ENCODE measurements around the gene ADAMTS14. TPM values are rescaled to one million over a fixed set of nuclear protein-coding genes. Genes with fewer than 3 reads are reported as not detected.

The ADAMTS14 gene
- total RNA-seq, 2 experiments from 2014 or later = not detected

DNA sequence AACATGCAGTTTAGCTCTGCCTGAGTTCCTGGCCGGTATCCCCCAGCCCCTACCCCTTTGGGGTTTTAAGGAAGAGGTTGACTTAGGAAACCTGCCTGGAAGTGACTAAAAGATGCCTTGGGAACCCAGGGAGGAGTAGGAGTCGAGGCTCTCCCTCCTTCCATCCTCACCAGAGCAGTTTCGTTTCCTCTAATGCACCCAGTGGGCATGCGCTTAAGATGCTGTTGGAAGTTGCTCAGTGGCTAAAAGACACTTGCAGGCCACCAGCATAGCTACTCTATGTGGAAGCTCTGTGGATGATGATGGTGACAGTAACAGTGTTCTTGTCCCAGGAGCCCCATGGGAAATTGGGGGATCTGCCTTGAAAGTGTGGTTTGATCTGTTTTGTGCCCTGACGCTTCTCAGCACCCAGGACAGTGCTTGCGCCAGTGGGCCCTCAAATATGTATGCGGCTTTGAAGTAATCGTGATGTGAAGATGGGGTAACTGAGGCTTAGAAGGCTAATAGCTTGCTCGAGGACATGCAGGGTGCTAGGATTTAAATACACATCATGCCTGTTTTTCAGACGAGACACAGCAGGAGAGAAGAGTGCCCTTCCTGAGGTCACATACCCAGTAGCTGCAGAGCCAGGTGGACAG, 80.8 kb downstream of the ADAMTS14 start:
- Mint-ChIP-seq H3K36me3 (no peaks in the 10 kb centered on the region), H3K4me1 (no peaks in the 10 kb centered on the region), H3K4me3 (no peak overlapping the region), H3K9me3 (no peaks in the 10 kb centered on the region), H3K27me3 (no peaks in the 10 kb centered on the region), H3K27ac (no peak overlapping the region)
- POLR2A ChIA-PET = no interaction called here
- DNase-seq = no peak
- ATAC-seq (ENCODE audit: low read depth) = no peak

DNA sequence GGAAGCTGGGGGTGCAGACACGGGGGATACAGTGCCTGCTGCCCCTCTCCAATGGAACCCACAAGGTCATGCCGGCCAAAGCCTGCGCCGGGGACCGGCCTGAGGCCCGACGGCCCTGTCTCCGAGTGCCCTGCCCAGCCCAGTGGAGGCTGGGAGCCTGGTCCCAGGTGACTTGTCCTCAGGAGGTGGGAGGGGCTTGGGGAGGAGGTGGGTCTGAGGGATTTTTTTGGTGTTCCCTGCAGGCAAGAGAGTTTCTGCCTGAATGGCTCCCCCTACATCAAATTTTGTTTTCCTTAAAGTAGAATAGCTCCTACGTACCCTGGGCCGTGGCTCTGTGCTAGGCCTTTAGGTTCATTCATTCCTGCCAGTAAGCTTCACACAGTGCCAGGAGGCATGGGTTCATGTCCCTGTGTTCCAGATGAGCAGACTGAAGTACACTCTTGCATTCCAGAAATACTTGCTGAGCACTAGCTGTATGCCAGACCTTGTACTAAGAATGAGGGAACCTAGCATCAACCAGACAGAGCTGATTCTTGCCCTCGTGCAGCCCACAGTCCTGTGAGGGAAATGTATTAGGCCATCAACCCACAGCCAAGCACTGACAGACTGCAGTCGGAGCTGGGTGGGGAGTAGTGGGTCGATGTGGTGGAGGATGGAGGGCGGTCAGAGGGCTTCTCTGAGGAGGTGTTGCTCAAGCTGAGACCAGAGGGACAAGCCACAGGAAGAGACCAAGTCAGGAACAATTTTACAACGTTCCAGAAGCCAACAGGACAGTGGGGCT, 81.7 kb downstream of the ADAMTS14 start:
- POLR2A ChIA-PET = no interaction called here
- no peak for DNase-seq
- Mint-ChIP-seq H3K27ac (no peak overlapping the region), H3K27me3 (no peaks in the 10 kb centered on the region), H3K9me3 (no peaks in the 10 kb centered on the region), H3K36me3 (no peaks in the 10 kb centered on the region), H3K4me3 (no peak overlapping the region), H3K4me1 (peaks cover 4% of the 10 kb centered on the region)
- ATAC-seq (ENCODE audit: low read depth) = no peak

- Mint-ChIP-seq H3K27ac (no peak overlapping the region), H3K36me3 (no peaks in the 10 kb centered on the region), H3K27me3 (no peaks in the 10 kb centered on the region), H3K4me1 (peaks cover 6% of the 10 kb centered on the region), H3K9me3 (no peaks in the 10 kb centered on the region), H3K4me3 (no peak overlapping the region)
- no peak for ATAC-seq (ENCODE audit: low read depth)
- POLR2A ChIA-PET = interaction anchor here (1.0 kb wide), 1 partner anchor 154 kb away, joined by 3 read pairs; the partner anchor contains the start of gene PRF1
- DNase-seq = no peak
Observed at GRCh38 chr10:70756700-70757360, 84.5 kb downstream of the ADAMTS14 start.

- ATAC-seq (ENCODE audit: low read depth) (no peak), DNase-seq (no peak)
- POLR2A ChIA-PET = no interaction called here
- Mint-ChIP-seq H3K4me3 (no peak overlapping the region), H3K36me3 (no peaks in the 10 kb centered on the region), H3K27ac (no peak overlapping the region), H3K27me3 (no peaks in the 10 kb centered on the region), H3K9me3 (no peaks in the 10 kb centered on the region), H3K4me1 (peaks cover 6% of the 10 kb centered on the region)
Observed at GRCh38 chr10:70757856-70758255, 85.5 kb downstream of the ADAMTS14 start.

DNA sequence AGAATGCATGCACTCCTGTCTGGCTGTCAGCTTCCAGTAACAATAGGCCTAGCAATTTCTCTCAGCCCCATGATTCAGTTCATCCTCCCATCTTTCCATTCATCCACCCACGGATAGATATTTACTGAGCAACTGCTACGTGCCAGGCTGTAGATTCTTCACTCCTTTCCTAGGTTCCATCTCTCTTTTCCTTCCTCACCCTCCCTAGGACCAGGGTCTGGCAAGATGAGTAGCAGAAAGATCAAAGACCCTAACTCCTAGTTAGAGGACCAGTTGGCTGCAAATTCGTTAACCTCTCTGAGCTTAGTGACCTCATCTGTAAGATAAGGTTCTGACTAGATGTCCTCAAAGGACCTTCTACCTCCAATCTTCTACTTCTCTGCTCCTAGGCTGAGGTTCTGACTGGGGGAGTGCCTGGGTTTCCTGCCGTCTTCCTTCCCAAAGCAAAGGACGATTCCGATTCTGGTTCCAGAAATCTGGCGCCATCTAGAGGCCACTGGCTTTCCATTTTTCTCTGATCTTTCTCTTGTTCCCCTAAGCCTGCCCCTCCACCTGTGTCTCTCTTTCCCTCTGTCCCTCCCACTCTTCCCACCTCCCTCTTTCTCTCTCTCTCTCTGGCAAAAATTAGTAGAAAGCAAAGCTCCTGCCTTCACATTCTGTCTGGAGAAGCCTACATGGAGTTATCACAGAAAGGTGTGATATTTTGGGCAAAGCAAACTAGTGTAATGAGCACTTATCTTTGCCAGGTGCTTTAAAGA, 86.6 kb downstream of the ADAMTS14 start:
- Mint-ChIP-seq H3K27ac (no peak overlapping the region), H3K4me3 (no peak overlapping the region)
- POLR2A ChIA-PET = interaction anchor here (0.7 kb wide), 1 partner anchor 20 kb away, joined by 5 read pairs; no protein-coding TSS in a partner anchor

GRCh38 chr10:70759781-70760180, 87.5 kb downstream of the ADAMTS14 start:
- Mint-ChIP-seq H3K9me3 (no peaks in the 10 kb centered on the region), H3K27me3 (peaks cover 2% of the 10 kb centered on the region), H3K27ac (no peak overlapping the region), H3K4me1 (peaks cover 8% of the 10 kb centered on the region), H3K36me3 (no peaks in the 10 kb centered on the region), H3K4me3 (no peak overlapping the region)
- POLR2A ChIA-PET = interaction anchor here (1.3 kb wide), 1 partner anchor 166 kb away, joined by 3 read pairs; no protein-coding TSS in a partner anchor
- no peak for DNase-seq
- peak; percentile 61 for ATAC-seq (ENCODE audit: low read depth)

More for the DNA sequence above, 86.6 kb downstream of the ADAMTS14 start:
- peak; percentile 57 for DNase-seq
- no peaks in the 10 kb centered on the region for H3K9me3 Mint-ChIP-seq
- no peaks in the 10 kb centered on the region for H3K27me3 Mint-ChIP-seq
- no peaks in the 10 kb centered on the region for H3K36me3 Mint-ChIP-seq
- peak; percentile 57 for ATAC-seq (ENCODE audit: low read depth)
- peaks cover 8% of the 10 kb centered on the region for H3K4me1 Mint-ChIP-seq

DNA sequence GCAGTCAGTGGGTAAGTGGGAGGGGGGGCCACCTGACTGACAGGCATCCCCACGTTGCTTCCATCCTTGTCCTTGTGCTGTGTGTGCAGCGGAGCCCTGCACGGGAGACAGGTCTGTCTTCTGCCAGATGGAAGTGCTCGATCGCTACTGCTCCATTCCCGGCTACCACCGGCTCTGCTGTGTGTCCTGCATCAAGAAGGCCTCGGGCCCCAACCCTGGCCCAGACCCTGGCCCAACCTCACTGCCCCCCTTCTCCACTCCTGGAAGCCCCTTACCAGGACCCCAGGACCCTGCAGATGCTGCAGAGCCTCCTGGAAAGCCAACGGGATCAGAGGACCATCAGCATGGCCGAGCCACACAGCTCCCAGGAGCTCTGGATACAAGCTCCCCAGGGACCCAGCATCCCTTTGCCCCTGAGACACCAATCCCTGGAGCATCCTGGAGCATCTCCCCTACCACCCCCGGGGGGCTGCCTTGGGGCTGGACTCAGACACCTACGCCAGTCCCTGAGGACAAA, 88.0 kb downstream of the ADAMTS14 start:
- H3K27ac Mint-ChIP-seq = no peak overlapping the region
- H3K36me3 Mint-ChIP-seq = no peaks in the 10 kb centered on the region
- H3K4me1 Mint-ChIP-seq = peaks cover 8% of the 10 kb centered on the region
- H3K27me3 Mint-ChIP-seq = peaks cover 3% of the 10 kb centered on the region
- DNase-seq = no peak
- H3K9me3 Mint-ChIP-seq = peaks cover 2% of the 10 kb centered on the region
- no peak overlapping the region for H3K4me3 Mint-ChIP-seq
- ATAC-seq (ENCODE audit: low read depth) = no peak
- POLR2A ChIA-PET = interaction anchor here (1.3 kb wide), 1 partner anchor 167 kb away, joined by 3 read pairs; no protein-coding TSS in a partner anchor

- ATAC-seq (ENCODE audit: low read depth) (no peak), DNase-seq (no peak)
- peaks cover 8% of the 10 kb centered on the region for H3K4me1 Mint-ChIP-seq
- no peaks in the 10 kb centered on the region for H3K36me3 Mint-ChIP-seq
- H3K27me3 Mint-ChIP-seq = peaks cover 3% of the 10 kb centered on the region
- H3K4me3 Mint-ChIP-seq = no peak overlapping the region
- POLR2A ChIA-PET = interaction anchor here (1.3 kb wide), 1 partner anchor 167 kb away, joined by 3 read pairs; no protein-coding TSS in a partner anchor
- H3K27ac Mint-ChIP-seq = peak overlapping the region; percentile 41
- H3K9me3 Mint-ChIP-seq = peaks cover 3% of the 10 kb centered on the region
Observed at GRCh38 chr10:70761031-70761601, 88.8 kb downstream of the ADAMTS14 start.

DNA sequence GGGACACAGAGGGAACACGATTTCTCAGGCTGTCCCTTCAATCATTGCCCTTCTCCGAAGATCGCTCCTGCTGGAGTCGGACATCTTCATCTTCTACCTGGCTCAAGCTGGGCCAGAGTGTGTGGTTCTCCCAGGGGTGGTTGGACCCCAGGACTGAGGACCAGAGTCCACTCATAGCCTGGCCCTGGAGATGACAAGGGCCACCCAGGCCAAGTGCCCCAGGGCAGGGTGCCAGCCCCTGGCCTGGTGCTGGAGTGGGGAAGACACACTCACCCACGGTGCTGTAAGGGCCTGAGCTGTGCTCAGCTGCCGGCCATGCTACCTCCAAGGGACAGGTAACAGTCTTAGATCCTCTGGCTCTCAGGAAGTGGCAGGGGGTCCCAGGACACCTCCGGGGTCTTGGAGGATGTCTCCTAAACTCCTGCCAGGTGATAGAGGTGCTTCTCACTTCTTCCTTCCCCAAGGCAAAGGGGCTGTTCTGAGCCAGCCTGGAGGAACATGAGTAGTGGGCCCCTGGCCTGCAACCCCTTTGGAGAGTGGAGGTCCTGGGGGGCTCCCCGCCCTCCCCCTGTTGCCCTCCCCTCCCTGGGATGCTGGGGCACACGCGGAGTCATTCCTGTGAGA, 89.5 kb downstream of the ADAMTS14 start:
- ATAC-seq (ENCODE audit: low read depth) = no peak
- peaks cover 3% of the 10 kb centered on the region for H3K27me3 Mint-ChIP-seq
- H3K4me1 Mint-ChIP-seq = peaks cover 8% of the 10 kb centered on the region
- H3K36me3 Mint-ChIP-seq = no peaks in the 10 kb centered on the region
- no peak for DNase-seq
- H3K4me3 Mint-ChIP-seq = no peak overlapping the region
- H3K9me3 Mint-ChIP-seq = peaks cover 3% of the 10 kb centered on the region
- H3K27ac Mint-ChIP-seq = peak overlapping the region; percentile 41
- POLR2A ChIA-PET = no interaction called here

GRCh38 chr10:70762441-70763175, 90.3 kb downstream of the ADAMTS14 start:
- peaks cover 9% of the 10 kb centered on the region for H3K27me3 Mint-ChIP-seq
- no peak overlapping the region for H3K4me3 Mint-ChIP-seq
- no peaks in the 10 kb centered on the region for H3K36me3 Mint-ChIP-seq
- H3K27ac Mint-ChIP-seq = no peak overlapping the region
- ATAC-seq (ENCODE audit: low read depth) (no peak), DNase-seq (no peak)
- peaks cover 3% of the 10 kb centered on the region for H3K9me3 Mint-ChIP-seq
- POLR2A ChIA-PET = no interaction called here
- peaks cover 8% of the 10 kb centered on the region for H3K4me1 Mint-ChIP-seq

DNA sequence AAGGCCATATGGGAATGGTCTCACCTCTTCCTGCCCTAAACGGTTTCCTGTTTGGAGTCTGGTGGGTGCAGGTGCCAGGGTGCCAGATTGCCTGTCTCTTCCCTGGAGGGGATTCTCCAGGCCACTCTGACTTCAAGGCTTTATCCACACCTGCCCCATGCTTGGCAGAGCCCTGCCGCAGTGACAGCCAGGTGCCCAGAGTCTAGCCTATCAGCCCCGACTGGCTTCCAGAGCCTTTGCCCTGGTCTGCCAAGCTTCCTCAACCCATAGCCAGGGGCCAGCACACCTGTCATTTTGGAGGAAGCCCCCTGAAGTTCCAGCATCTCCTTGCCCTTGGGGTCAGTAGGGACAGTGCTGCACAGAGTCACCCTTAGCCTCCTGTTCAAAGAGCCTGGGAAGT, 91.3 kb downstream of the ADAMTS14 start:
- Mint-ChIP-seq H3K4me3 (no peak overlapping the region), H3K27me3 (peaks cover 11% of the 10 kb centered on the region), H3K36me3 (no peaks in the 10 kb centered on the region), H3K9me3 (peaks cover 3% of the 10 kb centered on the region), H3K4me1 (peaks cover 8% of the 10 kb centered on the region), H3K27ac (no peak overlapping the region)
- ATAC-seq (ENCODE audit: low read depth) (no peak), DNase-seq (peak; percentile 18)
- POLR2A ChIA-PET = no interaction called here
